H1 (cell line): ENCODE measurements around the gene RIT2. TPM values are rescaled to one million over a fixed set of nuclear protein-coding genes. Genes with fewer than 3 reads are reported as not detected.

ENCODE experiments used
- CTCF ChIA-PET: fragments of 300-600 bp; sonication (Branson Sonifier 250); formaldehyde crosslinking; loops from one replicate; lab custom pipeline; 2021; ENCODE audit not compliant: partially characterized antibody; lab: Charles Lee
- POLR2A ChIA-PET: fragments of 300-600 bp; sonication (Branson Sonifier 250); formaldehyde crosslinking; loops from one replicate; lab custom pipeline; 2021; ENCODE audit warnings: inconsistent platforms; ENCODE audit not compliant: partially characterized antibody; lab: Charles Lee
- DNase-seq, 2 experiments: peaks; one replicate each; pipeline versions ENCODE4 v3.0.0 to v3.0.0-alpha.2; 2010 to 2022; ENCODE audit warnings: low spot score in 2 of 2, low read depth in 1 of 2, mixed read lengths in 1 of 2
- FAIRE-seq: peaks from 2 replicates; lab custom pipeline; 2011; peaks lifted over from hg19 to GRCh38; lab: Jason Lieb, UNC
- H2AFZ ChIP-seq: 2 replicates; pipeline ENCODE4 v1.8.1; 2012; ENCODE audit warnings: low read length, inconsistent platforms
- H2AK5ac ChIP-seq: 2 replicates; pipeline ENCODE4 v1.6.1; 2013; ENCODE audit warnings: low read depth, low read length
- H2BK120ac ChIP-seq: replicated peaks from 2 replicates; pipeline ENCODE3; 2013; ENCODE audit warnings: low read depth, low read length, inconsistent platforms
- H2BK12ac ChIP-seq: 2 replicates; pipeline ENCODE4 v1.6.1; 2013; ENCODE audit warnings: low read depth, low read length
- H2BK15ac ChIP-seq: 2 replicates; pipeline ENCODE4 v1.6.1; 2013; ENCODE audit warnings: low read length
- H2BK20ac ChIP-seq: 2 replicates; pipeline ENCODE4 v1.6.1; 2013; ENCODE audit warnings: low read length
- H2BK5ac ChIP-seq: 2 replicates; pipeline ENCODE4 v1.6.1; 2013; ENCODE audit warnings: low read depth, low read length
- H3K14ac ChIP-seq: 2 replicates; pipeline ENCODE4 v1.6.1; 2013; ENCODE audit warnings: inconsistent platforms; ENCODE audit not compliant: insufficient read length
- H3K18ac ChIP-seq: 2 replicates; pipeline ENCODE4 v1.6.1; 2013; ENCODE audit warnings: low read length; ENCODE audit errors: extremely low read depth
- H3K23ac ChIP-seq: 2 replicates; pipeline ENCODE4 v1.6.1; 2013; ENCODE audit warnings: inconsistent platforms; ENCODE audit not compliant: insufficient read length
- H3K23me2 ChIP-seq: 2 replicates; pipeline ENCODE4 v1.6.1; 2013; ENCODE audit warnings: low read depth, low read length
- H3K27ac ChIP-seq: 2 replicates; pipeline ENCODE4 v1.6.1; 2011; ENCODE audit warnings: low read depth, low read length, inconsistent platforms
- H3K27me3 ChIP-seq, 4 experiments: replicated peaks in 1 of 4; 1 replicate in 1 of 4; 2 replicates in 3 of 4; pipeline versions ENCODE4 v1.6.1 to v1.8.1; 2011 to 2013; ENCODE audit warnings: low read length in 3 of 4, mild to moderate bottlenecking in 3 of 4, inconsistent platforms in 2 of 4, mixed read lengths in 2 of 4, moderate library complexity in 1 of 4; ENCODE audit not compliant: control insufficient read depth in 3 of 4, insufficient read depth in 3 of 4; ENCODE audit errors: extremely low read depth in 1 of 4
- H3K36me3 ChIP-seq, 4 experiments: 2 replicates each; pipeline versions ENCODE4 v1.6.1 to v1.8.1; 2011 to 2013; ENCODE audit warnings: mild to moderate bottlenecking in 4 of 4, low read length in 3 of 4, moderate library complexity in 2 of 4, control low read depth in 1 of 4, inconsistent platforms in 1 of 4; ENCODE audit not compliant: insufficient read depth in 4 of 4, control insufficient read depth in 2 of 4
- H3K4ac ChIP-seq: replicated peaks from 2 replicates; pipeline ENCODE3; 2013; ENCODE audit warnings: low read length, low read depth, mixed read lengths, inconsistent platforms; ENCODE audit not compliant: insufficient read length
- H3K4me1 ChIP-seq, 4 experiments: replicated peaks in 1 of 4; 1 replicate in 1 of 4; 2 replicates in 3 of 4; pipeline versions ENCODE4 v1.6.1 to v1.8.1; 2011 to 2013; ENCODE audit warnings: low read length in 3 of 4, inconsistent platforms in 2 of 4, mixed read lengths in 1 of 4; ENCODE audit not compliant: insufficient read depth in 4 of 4, control insufficient read depth in 3 of 4
- H3K4me2 ChIP-seq, 2 experiments: 2 replicates each; pipeline versions ENCODE4 v1.6.1 to v1.8.1; 2011 to 2013; ENCODE audit warnings: low read depth in 2 of 2, low read length in 2 of 2, control low read depth in 1 of 2, inconsistent platforms in 1 of 2, mild to moderate bottlenecking in 1 of 2; ENCODE audit not compliant: insufficient read depth in 1 of 2
- H3K4me3 ChIP-seq, 4 experiments: fragments of 200-600, 300-600 bp in 1 of 4; sonication (generic), shearing (Covaris generic), sonication (Bioruptor Twin) in 1 of 4; 2 replicates each; pipeline versions ENCODE4 v1.5.1 to v1.8.1; 2011 to 2016; ENCODE audit warnings: low read length in 4 of 4, low read depth in 3 of 4, control low read depth in 2 of 4, inconsistent platforms in 2 of 4, mild to moderate bottlenecking in 2 of 4, mixed read lengths in 1 of 4, moderate library complexity in 1 of 4; ENCODE audit not compliant: insufficient read depth in 2 of 4; ENCODE audit errors: extremely low read depth in 1 of 4
- H3K56ac ChIP-seq: replicated peaks from 2 replicates; pipeline ENCODE3; 2013; ENCODE audit warnings: low read depth, mild to moderate bottlenecking, mixed read lengths, low read length, inconsistent platforms; ENCODE audit not compliant: insufficient read length
- H3K79me1 ChIP-seq: 2 replicates; pipeline ENCODE4 v1.6.1; 2013; ENCODE audit warnings: low read depth, low read length, control low read depth
- H3K79me2 ChIP-seq, 2 experiments: 2 replicates each; pipeline versions ENCODE4 v1.6.1 to v1.8.1; 2012 to 2013; ENCODE audit warnings: low read length in 2 of 2, mild to moderate bottlenecking in 2 of 2, inconsistent platforms in 1 of 2; ENCODE audit not compliant: insufficient read depth in 2 of 2, control insufficient read depth in 1 of 2
- H3K9ac ChIP-seq, 4 experiments: replicated peaks in 1 of 4; 1 replicate in 1 of 4; 2 replicates in 3 of 4; pipeline versions ENCODE4 v1.6.1 to v1.8.1; 2011 to 2013; ENCODE audit warnings: low read depth in 3 of 4, low read length in 3 of 4, control low read depth in 2 of 4, mild to moderate bottlenecking in 2 of 4, moderate library complexity in 2 of 4, inconsistent platforms in 1 of 4; ENCODE audit errors: extremely low read depth in 1 of 4
- H3K9me3 ChIP-seq, 2 experiments: 2 replicates each; pipeline versions ENCODE4 v1.6.1 to v1.8.1; 2012 to 2013; ENCODE audit warnings: mild to moderate bottlenecking in 2 of 2, moderate library complexity in 2 of 2, control low read depth in 1 of 2, inconsistent platforms in 1 of 2, low read depth in 1 of 2, low read length in 1 of 2, mixed read lengths in 1 of 2; ENCODE audit not compliant: insufficient read depth in 2 of 2
- H4K20me1 ChIP-seq, 2 experiments: replicated peaks in 1 of 2; 2 replicates each; pipeline versions ENCODE3 to v1.8.1; 2011 to 2013; ENCODE audit warnings: inconsistent platforms in 2 of 2, low read length in 2 of 2, mild to moderate bottlenecking in 1 of 2; ENCODE audit not compliant: insufficient read depth in 2 of 2, control insufficient read depth in 1 of 2
- H4K5ac ChIP-seq: 2 replicates; pipeline ENCODE4 v1.6.1; 2013; ENCODE audit warnings: low read length, low read depth, mixed read lengths, inconsistent platforms; ENCODE audit not compliant: insufficient read length
- H4K8ac ChIP-seq: 2 replicates; pipeline ENCODE4 v1.8.0; 2013; ENCODE audit warnings: mild to moderate bottlenecking, moderate library complexity, low read length, inconsistent platforms; ENCODE audit not compliant: insufficient read depth; ENCODE audit errors: extremely low read depth
- H4K91ac ChIP-seq: replicated peaks from 2 replicates; pipeline ENCODE3; 2013; ENCODE audit warnings: low read length, mixed read lengths, inconsistent platforms; ENCODE audit not compliant: insufficient read length
- GTF2F1 ChIP-seq: IDR thresholded peaks from 2 replicates; pipeline ENCODE4 v1.6.1; 2012; ENCODE audit warnings: low read depth, low read length, improper control_type of control experiment, borderline replicate concordance
- RFX5 ChIP-seq: IDR thresholded peaks from 2 replicates; pipeline ENCODE4 v1.6.1; 2011; ENCODE audit warnings: low read depth, low read length, improper control_type of control experiment, borderline replicate concordance
- SIRT6 ChIP-seq: IDR thresholded peaks from one replicate; pipeline ENCODE4 v1.7.1; 2012; ENCODE audit warnings: low read length, inconsistent platforms
- WGBS, 2 experiments: shearing (Covaris generic) in 1 of 2; methylation state at CpG; one replicate each; pipeline versions ENCODE4 v1.1.6 to v1.1.7; 2013 to 2015; ENCODE audit warnings: low lambda C conversion rate in 2 of 2, mixed read lengths in 2 of 2, inconsistent platforms in 1 of 2, low coverage in 1 of 2, missing lambda C conversion rate in 1 of 2; ENCODE audit not compliant: insufficient replicate concordance in 2 of 2, insufficient coverage in 1 of 2, insufficient read length in 1 of 2; ENCODE audit errors: extremely low coverage in 1 of 2, missing lambda C conversion rate in 1 of 2; 5-methylcytosine and 5-hydroxymethylcytosine counted together
- polyA plus RNA-seq, 7 experiments: library from polyadenylated mRNA; depleted of rRNA in 3 of 7; stranded (reverse) in 5 of 7; unstranded in 2 of 7; fragments of >200 nt in 5 of 7; fragments of 200-250 nt in 2 of 7; gene quantifications; 1 replicate in 5 of 7; 2 replicates in 1 of 7; 4 replicates in 1 of 7; pipeline versions ENCODE4 v1.2.1 to v1.2.3, GENCODE V29; 2011 to 2013; ENCODE audit warnings: missing spikeins in 2 of 7, mixed read lengths in 2 of 7
- total RNA-seq: library from RNA; stranded (reverse); fragmentation: NEBNext Ultra II Directional; extraction: Animal tissue kit (Norgen Biotek cat#: 25700); gene quantifications from 2 replicates; pipeline ENCODE4 v1.2.1, GENCODE V29; 2021

RIT2 gene
- total and polyA plus RNA-seq, 2 of the 8 experiments (the other 6 are each of a cell fraction or from before 2014, with no cell fraction given): 0.67 to 3.2 TPM

GRCh38 chr18:42784632-42785031, 330.9 kb downstream of the RIT2 start:
- ChIA-PET CTCF (interaction anchor here (1.0 kb wide), 1 partner anchor 188 kb away, joined by 3 read pairs; no protein-coding TSS in a partner anchor), POLR2A (no interaction called here)
- Histone ChIP-seq H2AFZ (no peak overlapping the region), H4K91ac (no peak overlapping the region), H2BK12ac (no peak overlapping the region), H3K56ac (no peak overlapping the region), H3K79me1 (no peaks in the 10 kb centered on the region), H2BK15ac (no peak overlapping the region), H3K9ac (no peak overlapping the region), H4K8ac (no peak overlapping the region), H3K18ac (no peak overlapping the region), H2AK5ac (no peak overlapping the region), H3K27ac (no peak overlapping the region), H3K4me2 (no peak overlapping the region), H3K36me3 (no peaks in the 10 kb centered on the region), H3K79me2 (no peaks in the 10 kb centered on the region), H2BK120ac (no peak overlapping the region), H3K14ac (no peak overlapping the region), H3K9me3 (no peaks in the 10 kb centered on the region), H4K20me1 (no peaks in the 10 kb centered on the region), H4K5ac (no peak overlapping the region), H3K23me2 (no peaks in the 10 kb centered on the region), H3K27me3 (no peaks in the 10 kb centered on the region), H3K4me3 (no peak overlapping the region), H3K23ac (no peak overlapping the region), H3K4ac (no peak overlapping the region), H3K4me1 (peaks cover 0 to 2% (median 0%) of the 10 kb centered on the region in 4 experiments; a peak in 1 of 7 replicates), H2BK5ac (no peak overlapping the region), H2BK20ac (no peak overlapping the region)
- WGBS, 2 experiments: 97% methylated on average over 2 of the region's 2 CpGs; no CpG with 5 or more reads in 1 of the 2 experiments
- FAIRE-seq (no peak), DNase-seq (no peak)
- no peak for TF ChIP-seq SIRT6
- no peak for TF ChIP-seq GTF2F1
- no peak for TF ChIP-seq RFX5
